Tibial nerve (tissue), 4 donors: ENCODE measurements around the gene TMEM242. TPM values are rescaled to one million over a fixed set of nuclear protein-coding genes. Genes with fewer than 3 reads are reported as not detected.
"Not testable (repeated sequence)": the region's sequence is repeated elsewhere in the genome, so short reads cannot be mapped to it uniquely, and the experiment has no call there.

ENCODE experiments used
- DNase-seq, 2 donors: peaks; one replicate each; pipeline ENCODE4 v3.0.0-alpha.2; 2019; ENCODE audit warnings: low spot score in 2 of 2
- H3K27ac ChIP-seq, 4 donors: fragments of 200-600 bp; sonication (generic) in 3 of 4; one replicate each; pipeline ENCODE4 v1.5.1; 2017 to 2019; ENCODE audit warnings: mild to moderate bottlenecking in 1 of 4
- H3K27me3 ChIP-seq, 2 donors: fragments of 200-600 bp; sonication (generic) in 1 of 2; one replicate each; pipeline versions ENCODE4 v1.5.1 to v1.6.0; 2017 to 2019
- H3K36me3 ChIP-seq, 3 donors: fragments of 200-600 bp; sonication (generic); one replicate each; pipeline ENCODE4 v1.5.1; 2018 to 2019
- H3K4me1 ChIP-seq, 4 donors: fragments of 200-600 bp; sonication (generic) in 3 of 4; one replicate each; pipeline ENCODE4 v1.5.1; 2017 to 2019
- H3K4me3 ChIP-seq, 4 donors: fragments of 200-600 bp; sonication (generic) in 3 of 4; one replicate each; pipeline ENCODE4 v1.5.1; 2017 to 2019; ENCODE audit warnings: mild to moderate bottlenecking in 1 of 4, moderate library complexity in 1 of 4
- H3K9me3 ChIP-seq, 4 donors: fragments of 200-600 bp; sonication (generic) in 3 of 4; one replicate each; pipeline ENCODE4 v1.5.1; 2017 to 2019
- EP300 ChIP-seq, 2 donors: sonication (generic); formaldehyde crosslinking; IDR thresholded peaks; one replicate each; pipeline ENCODE4 v1.6.1; 2017; ENCODE audit warnings: antibody characterized with exemption in 2 of 2, mild to moderate bottlenecking in 1 of 2
- POLR2A ChIP-seq, 2 donors: fragments of 450-650 bp; IDR thresholded peaks; one replicate each; pipeline ENCODE4 v1.6.1; 2017; ENCODE audit warnings: antibody characterized with exemption in 2 of 2, mild to moderate bottlenecking in 2 of 2, moderate library complexity in 2 of 2
- WGBS, 2 donors: methylation state at CpG; one replicate each; pipeline ENCODE4 v1.1.5; 2018; 5-methylcytosine and 5-hydroxymethylcytosine counted together
- total RNA-seq, 4 donors: library from RNA; depleted of rRNA; stranded (reverse); fragments of >200 nt; gene quantifications; one replicate each; pipeline ENCODE4 v1.1.0, GENCODE V29; 2016
- TF ChIP-seq, protein P1 (sequence below), 5 experiments: fragments of 200-600 bp in 3 of 5; fragments of 450-650 bp in 2 of 5; sonication (generic) in 3 of 5; IDR thresholded peaks; one replicate each; pipeline ENCODE4 v1.5.1; 2016 to 2019; ENCODE audit warnings: antibody characterized with exemption in 5 of 5, mild to moderate bottlenecking in 3 of 5, moderate library complexity in 2 of 5

Gene TMEM242
- total RNA-seq, 4 donors from 2014 or later: 4.9 to 8.2 (median 7.0) TPM

DNA sequence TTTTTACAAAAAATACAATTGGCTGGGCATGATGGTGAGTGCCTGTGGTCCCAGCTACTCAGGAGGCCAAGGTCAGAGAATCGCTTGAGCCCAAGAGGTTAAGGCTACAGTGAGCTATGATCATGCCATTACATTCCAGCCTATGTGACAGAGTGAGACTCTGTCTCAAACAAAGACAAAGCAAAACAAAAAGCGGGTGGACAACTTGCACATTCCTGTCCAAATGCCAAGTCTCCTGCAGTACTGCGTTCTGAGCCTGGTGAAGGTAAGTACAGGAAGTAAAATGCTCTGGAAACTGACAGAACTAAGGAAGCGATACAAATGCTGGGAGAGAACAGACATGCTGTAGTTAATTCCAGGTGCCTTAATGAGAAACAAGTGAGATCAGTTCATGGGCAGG, 20.4 kb upstream of the TMEM242 start:
- no peaks in the 10 kb centered on the region for H3K4me1 ChIP-seq

DNA sequence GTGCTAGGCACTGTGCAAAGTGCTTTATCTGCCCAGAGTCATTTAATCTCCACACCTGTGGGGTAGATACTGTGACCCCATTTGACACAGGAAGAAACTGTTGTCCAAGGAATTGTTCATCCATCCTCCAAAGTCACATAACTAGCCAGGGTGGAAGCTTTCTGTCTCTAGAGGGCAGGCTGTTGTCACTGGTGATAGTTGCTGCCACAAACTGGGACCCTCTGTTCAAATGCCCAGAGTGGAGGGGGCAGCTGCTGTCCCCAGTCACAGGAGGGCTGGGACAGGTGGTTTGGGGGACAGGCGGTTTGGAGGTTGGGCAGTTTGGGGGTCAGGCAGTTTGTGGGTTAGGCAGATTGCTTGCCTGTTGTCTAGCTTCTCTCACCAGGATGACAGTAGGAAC, 16.1 kb upstream of the TMEM242 start:
- H3K9me3 ChIP-seq: no peaks in the 10 kb centered on the region
- 82 to 92% methylated on average over 1 of the region's 1 CpG for WGBS, 2 donors
- H3K4me3 ChIP-seq: no peak overlapping the region
- H3K27me3 ChIP-seq: no peaks in the 10 kb centered on the region
- no peak overlapping the region for H3K27ac ChIP-seq
- no peak for DNase-seq
- H3K4me1 ChIP-seq: no peaks in the 10 kb centered on the region
- TF ChIP-seq, protein P1, sequence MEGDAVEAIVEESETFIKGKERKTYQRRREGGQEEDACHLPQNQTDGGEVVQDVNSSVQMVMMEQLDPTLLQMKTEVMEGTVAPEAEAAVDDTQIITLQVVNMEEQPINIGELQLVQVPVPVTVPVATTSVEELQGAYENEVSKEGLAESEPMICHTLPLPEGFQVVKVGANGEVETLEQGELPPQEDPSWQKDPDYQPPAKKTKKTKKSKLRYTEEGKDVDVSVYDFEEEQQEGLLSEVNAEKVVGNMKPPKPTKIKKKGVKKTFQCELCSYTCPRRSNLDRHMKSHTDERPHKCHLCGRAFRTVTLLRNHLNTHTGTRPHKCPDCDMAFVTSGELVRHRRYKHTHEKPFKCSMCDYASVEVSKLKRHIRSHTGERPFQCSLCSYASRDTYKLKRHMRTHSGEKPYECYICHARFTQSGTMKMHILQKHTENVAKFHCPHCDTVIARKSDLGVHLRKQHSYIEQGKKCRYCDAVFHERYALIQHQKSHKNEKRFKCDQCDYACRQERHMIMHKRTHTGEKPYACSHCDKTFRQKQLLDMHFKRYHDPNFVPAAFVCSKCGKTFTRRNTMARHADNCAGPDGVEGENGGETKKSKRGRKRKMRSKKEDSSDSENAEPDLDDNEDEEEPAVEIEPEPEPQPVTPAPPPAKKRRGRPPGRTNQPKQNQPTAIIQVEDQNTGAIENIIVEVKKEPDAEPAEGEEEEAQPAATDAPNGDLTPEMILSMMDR (IDR thresholded peaks at IDR 0.05): no peak
- TF ChIP-seq POLR2A (IDR thresholded peaks at IDR 0.05): no peak
- no peaks in the 10 kb centered on the region for H3K36me3 ChIP-seq

More for the DNA sequence above, 20.4 kb upstream of the TMEM242 start:
- TF ChIP-seq POLR2A (IDR thresholded peaks at IDR 0.05): no peak
- no peak for TF ChIP-seq EP300 (IDR thresholded peaks at IDR 0.05)
- TF ChIP-seq, protein P1 (IDR thresholded peaks at IDR 0.05): no peak
- 46 to 55% methylated on average over 4 of the region's 4 CpGs for WGBS, 2 donors
- H3K27ac ChIP-seq: no peak overlapping the region
- no peaks in the 10 kb centered on the region for H3K9me3 ChIP-seq
- no peak for DNase-seq
- no peaks in the 10 kb centered on the region for H3K27me3 ChIP-seq
- no peak overlapping the region for H3K4me3 ChIP-seq
- no peaks in the 10 kb centered on the region for H3K36me3 ChIP-seq

DNA sequence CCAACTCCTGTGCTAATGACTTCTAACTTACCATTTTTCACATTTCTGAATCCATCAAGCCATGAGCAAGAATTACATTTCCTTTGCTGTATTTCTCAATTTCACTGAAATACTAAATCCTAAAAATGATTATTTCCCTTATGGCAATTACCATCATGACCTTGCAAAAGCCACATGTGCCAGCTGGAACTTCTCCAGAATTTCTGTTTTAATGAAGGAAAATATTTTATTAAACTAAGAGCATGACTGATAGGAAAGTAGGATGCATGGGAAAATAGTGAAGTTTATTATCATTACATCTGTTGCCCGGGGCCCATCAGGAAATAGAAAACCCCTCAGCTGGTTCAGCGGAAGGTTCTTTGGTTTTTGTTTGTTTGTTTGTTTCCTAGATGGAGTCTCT, 14.4 kb upstream of the TMEM242 start:
- H3K27me3 ChIP-seq: no peaks in the 10 kb centered on the region
- no peak for DNase-seq
- H3K9me3 ChIP-seq: no peaks in the 10 kb centered on the region
- H3K4me1 ChIP-seq: no peaks in the 10 kb centered on the region
- no peak overlapping the region for H3K4me3 ChIP-seq
- no peaks in the 10 kb centered on the region for H3K36me3 ChIP-seq
- TF ChIP-seq POLR2A (IDR thresholded peaks at IDR 0.05) (no peak), EP300 (IDR thresholded peaks at IDR 0.05) (no peak)
- TF ChIP-seq, protein P1 (IDR thresholded peaks at IDR 0.05): no peak
- 60 to 68% methylated on average over 2 of the region's 2 CpGs for WGBS, 2 donors
- no peak overlapping the region for H3K27ac ChIP-seq

DNA sequence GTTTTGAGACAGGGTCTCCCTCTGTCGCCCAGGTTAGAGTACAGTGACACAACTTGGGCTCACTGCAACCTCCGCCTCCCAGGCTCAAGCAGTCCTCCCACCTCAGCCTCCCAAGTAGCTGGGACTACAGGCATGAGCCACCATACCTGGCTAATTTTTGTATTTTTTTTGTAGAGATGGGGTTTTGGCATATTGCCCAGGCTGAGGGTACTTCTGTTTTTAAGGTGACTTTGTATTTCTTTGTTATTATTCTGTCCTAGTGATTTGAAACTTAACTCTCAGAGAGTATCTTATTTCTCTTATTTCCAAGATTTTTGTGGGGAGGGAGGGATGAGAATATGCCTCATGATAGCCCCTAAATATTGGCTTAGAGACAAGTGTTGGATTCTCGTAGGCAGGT, 14.0 kb upstream of the TMEM242 start:
- not testable (repeated sequence) for H3K4me3 ChIP-seq, H3K9me3 ChIP-seq, H3K4me1 ChIP-seq, H3K27ac ChIP-seq, H3K36me3 ChIP-seq, H3K27me3 ChIP-seq, DNase-seq
- 70 to 73% methylated on average over 3 of the region's 3 CpGs for WGBS, 2 donors

DNA sequence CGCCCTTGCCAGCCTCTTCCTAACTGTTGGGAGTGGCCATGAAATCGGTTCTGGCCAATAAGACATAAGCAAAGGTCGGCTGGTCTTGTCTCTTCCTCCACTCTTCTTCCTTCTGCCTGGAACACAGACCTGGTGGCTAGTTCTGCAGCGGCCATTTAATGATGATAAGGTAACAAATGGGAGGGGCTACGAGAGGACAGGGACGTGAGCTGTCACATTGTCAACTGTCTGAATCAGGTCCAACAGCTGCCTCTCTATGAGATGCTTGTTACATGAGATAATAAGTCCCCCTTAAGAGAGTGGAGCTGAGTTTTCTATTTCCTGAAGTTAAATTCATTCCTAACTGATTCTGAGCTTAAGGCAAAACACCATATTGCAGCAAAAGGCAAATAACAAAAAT, 12.5 kb upstream of the TMEM242 start:
- DNase-seq: no peak
- Histone ChIP-seq H3K27me3 (no peaks in the 10 kb centered on the region), H3K4me1 (no peaks in the 10 kb centered on the region), H3K9me3 (no peaks in the 10 kb centered on the region), H3K36me3 (no peaks in the 10 kb centered on the region), H3K27ac (no peak overlapping the region), H3K4me3 (no peak overlapping the region)
- TF ChIP-seq EP300 (IDR thresholded peaks at IDR 0.05) (no peak), POLR2A (IDR thresholded peaks at IDR 0.05) (no peak)
- TF ChIP-seq, protein P1 (IDR thresholded peaks at IDR 0.05): no peak
- 55 to 66% methylated on average over 6 of the region's 6 CpGs for WGBS, 2 donors

DNA sequence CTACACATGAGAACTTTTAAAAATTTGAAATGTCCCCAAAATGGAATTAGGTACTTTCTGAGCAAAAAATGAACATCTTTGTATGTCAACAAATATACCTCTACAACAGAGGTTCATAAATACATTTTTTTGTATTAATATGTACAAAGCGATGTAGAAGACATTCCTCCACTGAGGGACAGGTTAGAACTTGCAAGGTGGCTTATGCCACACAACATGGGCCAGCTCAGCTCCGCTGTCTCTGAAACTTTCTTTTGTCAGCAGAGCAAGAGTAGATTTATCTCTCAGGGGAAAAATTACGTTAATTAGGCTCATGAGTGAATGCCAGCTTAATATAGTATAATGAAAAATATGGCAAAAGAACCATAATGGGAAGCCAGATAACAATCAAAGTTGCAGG, 10.6 kb upstream of the TMEM242 start:
- Histone ChIP-seq H3K4me3 (no peak overlapping the region), H3K4me1 (no peaks in the 10 kb centered on the region), H3K27me3 (no peaks in the 10 kb centered on the region), H3K9me3 (no peaks in the 10 kb centered on the region), H3K27ac (no peak overlapping the region), H3K36me3 (no peaks in the 10 kb centered on the region)
- no peak for TF ChIP-seq EP300 (IDR thresholded peaks at IDR 0.05)
- TF ChIP-seq, protein P1 (IDR thresholded peaks at IDR 0.05): no peak
- TF ChIP-seq POLR2A (IDR thresholded peaks at IDR 0.05): no peak
- no peak for DNase-seq
- 75 to 89% methylated on average over 3 of the region's 3 CpGs for WGBS, 2 donors
